Measurements from ENCODE around the gene SPCS1. TPM values are rescaled to one million over a fixed set of nuclear protein-coding genes. Genes with fewer than 3 reads are reported as not detected.
"Not testable (repeated sequence)": the region's sequence is repeated elsewhere in the genome, so short reads cannot be mapped to it uniquely, and the experiment has no call there.

Gene SPCS1
- total and polyA plus RNA-seq, 4 experiments from 2014 or later: 90.5 to 331 (median 205) TPM

GRCh38 chr3:52719618-52720017 is 13.7 kb downstream of the SPCS1 start:
- peaks cover 16 to 32% (median 22%) of the 10 kb centered on the region in 4 donors for H3K4me1 Mint-ChIP-seq
- H3K36me3 Mint-ChIP-seq: peaks cover 9 to 11% of the 10 kb centered on the region in 2 donors
- no peak for DNase-seq
- H3K27ac ChIP-seq (ENCODE audit: low read depth, low read length): no peak overlapping the region
- H3K4me3 ChIP-seq (ENCODE audit: low read length in 2 of 2): no peak overlapping the region
- peak overlapping the region in 1 of 8 donors; percentile 61 for H3K4me3 Mint-ChIP-seq
- ChIA-PET CTCF (ENCODE audit: partially characterized antibody) (no interaction called here), POLR2A (ENCODE audit: partially characterized antibody) (interaction anchor here (2.2 kb wide), 1 partner anchor 14 kb away, joined by 16 read pairs; the partner anchor contains the start of genes GLT8D1 and SPCS1)
- peaks cover 23% of the 10 kb centered on the region for H3K4me1 ChIP-seq (ENCODE audit: insufficient read depth, low read length)
- intact Hi-C loops (cut with micrococcal nuclease): no loop called here
- H3K27me3 Mint-ChIP-seq: no peaks in the 10 kb centered on the region
- H3K9me3 ChIP-seq (ENCODE audit: control insufficient read depth in 1 of 2, low read length in 2 of 2): no peaks in the 10 kb centered on the region
- no peaks in the 10 kb centered on the region for H3K27me3 ChIP-seq (ENCODE audit: insufficient read depth, low read length)
- H3K36me3 ChIP-seq (ENCODE audit: insufficient read depth, low read length): no peaks in the 10 kb centered on the region
- H3K27ac Mint-ChIP-seq: peak overlapping the region in 3 of 7 donors; percentile 15 to 89 (median 36)
- peaks cover 0 to 14% (median 0%) of the 10 kb centered on the region in 8 donors for H3K9me3 Mint-ChIP-seq

- peak overlapping the region; percentile 12 for H3K27ac ChIP-seq (ENCODE audit: low read depth, low read length)
- DNase-seq: peak; percentile 33 to 41 (median 34)
Measured at GRCh38 chr3:52721002-52721729, 15.3 kb downstream of the SPCS1 start.

GRCh38 chr3:52721730-52722008 is 15.8 kb downstream of the SPCS1 start:
- H3K9me3 ChIP-seq (ENCODE audit: control insufficient read depth in 1 of 2, low read length in 2 of 2): no peaks in the 10 kb centered on the region
- ChIA-PET CTCF (ENCODE audit: partially characterized antibody) (no interaction called here), POLR2A (ENCODE audit: partially characterized antibody) (interaction anchor here (0.6 to 2.2 kb wide), 2 partner anchors 13 to 16 kb away, joined by 3 to 16 read pairs; partner anchors contain the start of genes GLT8D1 and SPCS1)
- no peak for DNase-seq
- intact Hi-C loops (cut with micrococcal nuclease): no loop called here
- H3K36me3 ChIP-seq (ENCODE audit: insufficient read depth, low read length): no peaks in the 10 kb centered on the region
- H3K27me3 ChIP-seq (ENCODE audit: insufficient read depth, low read length): no peaks in the 10 kb centered on the region
- H3K4me3 ChIP-seq (ENCODE audit: low read length in 2 of 2): no peak overlapping the region
- peaks cover 0 to 14% (median 0%) of the 10 kb centered on the region in 8 donors for H3K9me3 Mint-ChIP-seq
- H3K27ac Mint-ChIP-seq: peak overlapping the region in 4 of 7 donors; percentile 50 to 95 (median 83)
- H3K4me1 ChIP-seq (ENCODE audit: insufficient read depth, low read length): peaks cover 23% of the 10 kb centered on the region
- H3K4me1 Mint-ChIP-seq: peaks cover 15 to 28% (median 22%) of the 10 kb centered on the region in 4 donors
- H3K27ac ChIP-seq (ENCODE audit: low read depth, low read length): peak overlapping the region; percentile 4
- H3K4me3 Mint-ChIP-seq: no peak overlapping the region
- no peaks in the 10 kb centered on the region for H3K27me3 Mint-ChIP-seq
- H3K36me3 Mint-ChIP-seq: peaks cover 12 to 14% of the 10 kb centered on the region in 2 donors

More at GRCh38 chr3:52721002-52721729, 15.3 kb downstream of the SPCS1 start:
- intact Hi-C loops (cut with micrococcal nuclease): no loop called here
- Histone ChIP-seq H3K36me3 (ENCODE audit: insufficient read depth, low read length) (no peaks in the 10 kb centered on the region), H3K9me3 (ENCODE audit: control insufficient read depth in 1 of 2, low read length in 2 of 2) (no peaks in the 10 kb centered on the region), H3K4me1 (ENCODE audit: insufficient read depth, low read length) (peaks cover 23% of the 10 kb centered on the region), H3K4me3 (ENCODE audit: low read length in 2 of 2) (no peak overlapping the region), H3K27me3 (ENCODE audit: insufficient read depth, low read length) (no peaks in the 10 kb centered on the region)
- Mint-ChIP-seq H3K9me3 (peaks cover 0 to 14% (median 0%) of the 10 kb centered on the region in 8 donors), H3K4me3 (peak overlapping the region; percentile 17 to 84 (median 55)), H3K27ac (peak overlapping the region; percentile 67 to 95 (median 75)), H3K4me1 (peaks cover 16 to 28% (median 23%) of the 10 kb centered on the region in 4 donors), H3K36me3 (peaks cover 13 to 14% of the 10 kb centered on the region in 2 donors), H3K27me3 (no peaks in the 10 kb centered on the region)
- POLR2A ChIA-PET (ENCODE audit: partially characterized antibody): interaction anchor here (0.6 to 2.2 kb wide), 4 partner anchors 13 to 172 kb away, joined by 3 to 16 read pairs (median 4); partner anchors contain the start of genes GLT8D1 and SPCS1
- CTCF ChIA-PET (ENCODE audit: partially characterized antibody): no interaction called here

GRCh38 chr3:52722491-52722890 is 16.6 kb downstream of the SPCS1 start:
- CTCF ChIA-PET (ENCODE audit: partially characterized antibody): no interaction called here

GRCh38 chr3:52723935-52724334 is 18.0 kb downstream of the SPCS1 start:
- Histone ChIP-seq H3K9me3 (ENCODE audit: control insufficient read depth in 1 of 2, low read length in 2 of 2) (no peaks in the 10 kb centered on the region), H3K4me3 (ENCODE audit: low read length in 2 of 2) (no peak overlapping the region), H3K27me3 (ENCODE audit: insufficient read depth, low read length) (no peaks in the 10 kb centered on the region), H3K36me3 (ENCODE audit: insufficient read depth, low read length) (no peaks in the 10 kb centered on the region), H3K27ac (ENCODE audit: low read depth, low read length) (no peak overlapping the region), H3K4me1 (ENCODE audit: insufficient read depth, low read length) (peaks cover 23% of the 10 kb centered on the region)
- CTCF ChIA-PET (ENCODE audit: partially characterized antibody): no interaction called here
- no peak for DNase-seq
- no peak overlapping the region for H3K4me3 Mint-ChIP-seq
- POLR2A ChIA-PET (ENCODE audit: partially characterized antibody): no interaction called here
- H3K4me1 Mint-ChIP-seq: peaks cover 15 to 28% (median 22%) of the 10 kb centered on the region in 4 donors
- intact Hi-C loops (cut with micrococcal nuclease): no loop called here
- peaks cover 14 to 25% of the 10 kb centered on the region in 2 donors for H3K36me3 Mint-ChIP-seq
- no peaks in the 10 kb centered on the region for H3K27me3 Mint-ChIP-seq
- peaks cover 0 to 21% (median 6%) of the 10 kb centered on the region in 8 donors for H3K9me3 Mint-ChIP-seq
- no peak overlapping the region for H3K27ac Mint-ChIP-seq

More at GRCh38 chr3:52722491-52722890, 16.6 kb downstream of the SPCS1 start:
- no peaks in the 10 kb centered on the region for H3K27me3 Mint-ChIP-seq
- peaks cover 12 to 14% of the 10 kb centered on the region in 2 donors for H3K36me3 Mint-ChIP-seq
- peaks cover 23% of the 10 kb centered on the region for H3K4me1 ChIP-seq (ENCODE audit: insufficient read depth, low read length)
- no peaks in the 10 kb centered on the region for H3K27me3 ChIP-seq (ENCODE audit: insufficient read depth, low read length)
- H3K4me3 ChIP-seq (ENCODE audit: low read length in 2 of 2): no peak overlapping the region
- H3K9me3 Mint-ChIP-seq: peaks cover 0 to 14% (median 0%) of the 10 kb centered on the region in 8 donors
- no peaks in the 10 kb centered on the region for H3K9me3 ChIP-seq (ENCODE audit: control insufficient read depth in 1 of 2, low read length in 2 of 2)
- POLR2A ChIA-PET (ENCODE audit: partially characterized antibody): interaction anchor here (0.9 kb wide), 1 partner anchor 17 kb away, joined by 3 read pairs; the partner anchor contains the start of gene GLT8D1
- no peaks in the 10 kb centered on the region for H3K36me3 ChIP-seq (ENCODE audit: insufficient read depth, low read length)
- intact Hi-C loops (cut with micrococcal nuclease): no loop called here
- H3K4me1 Mint-ChIP-seq: peaks cover 15 to 28% (median 22%) of the 10 kb centered on the region in 4 donors
- H3K27ac ChIP-seq (ENCODE audit: low read depth, low read length): no peak overlapping the region
- no peak for DNase-seq
- H3K4me3 Mint-ChIP-seq: no peak overlapping the region
- H3K27ac Mint-ChIP-seq: peak overlapping the region in 3 of 7 donors; percentile 17 to 75 (median 18)

- H3K4me3 ChIP-seq (ENCODE audit: low read length in 2 of 2): no peak overlapping the region
- Mint-ChIP-seq H3K9me3 (peaks cover 0 to 23% (median 9%) of the 10 kb centered on the region in 8 donors), H3K4me1 (peaks cover 15 to 28% (median 22%) of the 10 kb centered on the region in 4 donors), H3K27ac (peak overlapping the region in 1 of 7 donors; percentile 57), H3K36me3 (peaks cover 16 to 26% of the 10 kb centered on the region in 2 donors), H3K27me3 (no peaks in the 10 kb centered on the region), H3K4me3 (no peak overlapping the region)
- no peaks in the 10 kb centered on the region for H3K27me3 ChIP-seq (ENCODE audit: insufficient read depth, low read length)
- H3K36me3 ChIP-seq (ENCODE audit: insufficient read depth, low read length): no peaks in the 10 kb centered on the region
- ChIA-PET CTCF (ENCODE audit: partially characterized antibody) (no interaction called here), POLR2A (ENCODE audit: partially characterized antibody) (no interaction called here)
- no peak for DNase-seq
- H3K4me1 ChIP-seq (ENCODE audit: insufficient read depth, low read length): peaks cover 23% of the 10 kb centered on the region
- no peak overlapping the region for H3K27ac ChIP-seq (ENCODE audit: low read depth, low read length)
- H3K9me3 ChIP-seq (ENCODE audit: control insufficient read depth in 1 of 2, low read length in 2 of 2): no peaks in the 10 kb centered on the region
- intact Hi-C loops (cut with micrococcal nuclease): no loop called here
Measured at GRCh38 chr3:52724511-52724910, 18.6 kb downstream of the SPCS1 start.

GRCh38 chr3:52728753-52729152 is 22.8 kb downstream of the SPCS1 start:
- H3K4me3 Mint-ChIP-seq; H3K27me3 ChIP-seq (ENCODE audit: insufficient read depth, low read length); DNase-seq; H3K27me3 Mint-ChIP-seq; H3K4me1 ChIP-seq (ENCODE audit: insufficient read depth, low read length); H3K27ac ChIP-seq (ENCODE audit: low read depth, low read length); H3K9me3 ChIP-seq (ENCODE audit: control insufficient read depth in 1 of 2, low read length in 2 of 2); POLR2A ChIA-PET (ENCODE audit: partially characterized antibody); intact Hi-C loops (cut with micrococcal nuclease); H3K4me1 Mint-ChIP-seq; CTCF ChIA-PET (ENCODE audit: partially characterized antibody); H3K27ac Mint-ChIP-seq; H3K36me3 ChIP-seq (ENCODE audit: insufficient read depth, low read length); H3K4me3 ChIP-seq (ENCODE audit: low read length in 2 of 2): not testable (repeated sequence)
- H3K36me3 Mint-ChIP-seq: peaks cover 47 to 65% of the 10 kb centered on the region in 2 donors
- H3K9me3 Mint-ChIP-seq: peaks cover 0 to 22% (median 16%) of the 10 kb centered on the region in 8 donors

Data from CD4-positive, alpha-beta memory T cell (primary cell).